Measurements from ENCODE around the gene NLRC5.

NLRC5 gene

DNA sequence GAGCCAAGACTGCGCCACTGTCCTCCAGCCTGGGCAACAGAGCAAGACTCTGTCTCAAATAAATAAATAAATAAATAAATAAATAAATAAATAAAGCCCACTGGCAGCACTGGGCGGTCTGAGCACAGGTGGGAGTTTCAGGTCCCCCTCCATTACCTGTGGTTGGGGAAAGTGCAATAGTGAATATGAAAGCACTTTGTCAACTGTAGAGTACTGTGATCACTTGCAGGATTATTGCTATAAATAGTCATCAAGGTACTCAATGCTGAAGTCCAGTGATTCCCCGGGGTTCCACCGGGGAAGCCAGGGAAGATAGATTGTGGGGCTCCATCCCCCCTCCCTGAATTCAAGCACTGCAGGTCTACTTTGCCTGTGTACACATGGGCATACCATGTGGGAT is 60.3 kb downstream of the NLRC5 start:
- TF ChIP-seq EZH2 (IDR thresholded peaks at IDR 0.05; ENCODE audit: borderline replicate concordance, low read depth, low read length, severe bottlenecking), result no peak
- TF ChIP-seq, protein P1, sequence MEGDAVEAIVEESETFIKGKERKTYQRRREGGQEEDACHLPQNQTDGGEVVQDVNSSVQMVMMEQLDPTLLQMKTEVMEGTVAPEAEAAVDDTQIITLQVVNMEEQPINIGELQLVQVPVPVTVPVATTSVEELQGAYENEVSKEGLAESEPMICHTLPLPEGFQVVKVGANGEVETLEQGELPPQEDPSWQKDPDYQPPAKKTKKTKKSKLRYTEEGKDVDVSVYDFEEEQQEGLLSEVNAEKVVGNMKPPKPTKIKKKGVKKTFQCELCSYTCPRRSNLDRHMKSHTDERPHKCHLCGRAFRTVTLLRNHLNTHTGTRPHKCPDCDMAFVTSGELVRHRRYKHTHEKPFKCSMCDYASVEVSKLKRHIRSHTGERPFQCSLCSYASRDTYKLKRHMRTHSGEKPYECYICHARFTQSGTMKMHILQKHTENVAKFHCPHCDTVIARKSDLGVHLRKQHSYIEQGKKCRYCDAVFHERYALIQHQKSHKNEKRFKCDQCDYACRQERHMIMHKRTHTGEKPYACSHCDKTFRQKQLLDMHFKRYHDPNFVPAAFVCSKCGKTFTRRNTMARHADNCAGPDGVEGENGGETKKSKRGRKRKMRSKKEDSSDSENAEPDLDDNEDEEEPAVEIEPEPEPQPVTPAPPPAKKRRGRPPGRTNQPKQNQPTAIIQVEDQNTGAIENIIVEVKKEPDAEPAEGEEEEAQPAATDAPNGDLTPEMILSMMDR (IDR thresholded peaks at IDR 0.05; ENCODE audit: borderline replicate concordance, extremely low read depth, low read length, poor library complexity, severe bottlenecking), result no peak
- no peak overlapping the region for H2AFZ ChIP-seq (ENCODE audit: low read depth, low read length)
- no peaks in the 10 kb centered on the region for H3K36me3 ChIP-seq (ENCODE audit: insufficient read depth, low read length)
- DNase-seq (no peak), ATAC-seq (ENCODE audit: insufficient read depth, low read depth) (no peak)
- H3K79me2 ChIP-seq (ENCODE audit: insufficient read depth, low read length), result no peaks in the 10 kb centered on the region
- no peak overlapping the region for H3K27ac ChIP-seq (ENCODE audit: low read length)
- H3K27me3 ChIP-seq (ENCODE audit: insufficient read depth, low read length, poor library complexity), result no peaks in the 10 kb centered on the region
- no peak overlapping the region for H3K9ac ChIP-seq (ENCODE audit: low read depth, low read length)
- H3K4me3 ChIP-seq (ENCODE audit: low read depth in 1 of 2, low read length in 2 of 2), result no peak overlapping the region
- no peak overlapping the region for H3K4me2 ChIP-seq (ENCODE audit: insufficient read depth, low read length)
- H4K20me1 ChIP-seq (ENCODE audit: insufficient read depth, low read length), result no peaks in the 10 kb centered on the region
- no peaks in the 10 kb centered on the region for H3K9me3 ChIP-seq (ENCODE audit: insufficient read depth, low read length, severe bottlenecking)
- H3K4me1 ChIP-seq (ENCODE audit: insufficient read depth, low read length), result no peaks in the 10 kb centered on the region

- H3K9ac ChIP-seq (ENCODE audit: low read depth, low read length), result no peak overlapping the region
- no peak overlapping the region for H3K4me3 ChIP-seq (ENCODE audit: low read depth in 1 of 2, low read length in 2 of 2)
- no peak for ATAC-seq (ENCODE audit: insufficient read depth, low read depth)
- no peak overlapping the region for H3K27ac ChIP-seq (ENCODE audit: low read length)
- H3K27me3 ChIP-seq (ENCODE audit: insufficient read depth, low read length, poor library complexity), result no peaks in the 10 kb centered on the region
- no peaks in the 10 kb centered on the region for H3K4me1 ChIP-seq (ENCODE audit: insufficient read depth, low read length)
- no peak overlapping the region for H3K4me2 ChIP-seq (ENCODE audit: insufficient read depth, low read length)
- no peaks in the 10 kb centered on the region for H3K36me3 ChIP-seq (ENCODE audit: insufficient read depth, low read length)
- DNase-seq, result no peak
- TF ChIP-seq, protein P1 (IDR thresholded peaks at IDR 0.05; ENCODE audit: borderline replicate concordance, extremely low read depth, low read length, poor library complexity, severe bottlenecking), result no peak
- TF ChIP-seq EZH2 (IDR thresholded peaks at IDR 0.05; ENCODE audit: borderline replicate concordance, low read depth, low read length, severe bottlenecking), result no peak
- no peak overlapping the region for H2AFZ ChIP-seq (ENCODE audit: low read depth, low read length)
- H4K20me1 ChIP-seq (ENCODE audit: insufficient read depth, low read length), result no peaks in the 10 kb centered on the region
- H3K79me2 ChIP-seq (ENCODE audit: insufficient read depth, low read length), result no peaks in the 10 kb centered on the region
- H3K9me3 ChIP-seq (ENCODE audit: insufficient read depth, low read length, severe bottlenecking), result no peaks in the 10 kb centered on the region
Observed at GRCh38 chr16:57051696-57052228, 62.4 kb downstream of the NLRC5 start.

DNA sequence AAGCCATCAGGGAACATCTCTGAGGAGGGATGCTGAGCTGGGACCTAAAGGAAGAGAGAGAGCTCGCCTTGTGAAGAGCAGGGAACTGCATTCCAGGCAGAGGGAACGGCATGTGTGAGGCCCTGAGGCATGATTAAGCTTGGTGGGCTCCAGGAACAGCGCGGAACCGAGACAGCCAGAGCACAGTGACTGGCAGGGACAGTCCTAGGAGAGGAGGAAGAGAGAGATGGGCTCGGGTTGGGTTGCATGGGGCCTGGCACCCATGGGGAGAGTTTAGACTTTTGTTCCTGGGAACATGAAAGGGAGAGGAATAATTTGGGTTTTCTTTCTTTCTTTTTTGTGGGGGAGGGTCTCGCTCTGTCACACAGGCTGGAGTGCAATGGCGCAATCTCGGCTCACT is 63.8 kb downstream of the NLRC5 start:
- no peak for ATAC-seq (ENCODE audit: insufficient read depth, low read depth)
- Histone ChIP-seq H3K36me3 (ENCODE audit: insufficient read depth, low read length) (no peaks in the 10 kb centered on the region), H3K4me3 (ENCODE audit: low read depth in 1 of 2, low read length in 2 of 2) (no peak overlapping the region), H3K4me1 (ENCODE audit: insufficient read depth, low read length) (no peaks in the 10 kb centered on the region), H3K27ac (ENCODE audit: low read length) (no peak overlapping the region), H4K20me1 (ENCODE audit: insufficient read depth, low read length) (no peaks in the 10 kb centered on the region), H2AFZ (ENCODE audit: low read depth, low read length) (no peak overlapping the region), H3K4me2 (ENCODE audit: insufficient read depth, low read length) (no peak overlapping the region), H3K79me2 (ENCODE audit: insufficient read depth, low read length) (no peaks in the 10 kb centered on the region), H3K27me3 (ENCODE audit: insufficient read depth, low read length, poor library complexity) (no peaks in the 10 kb centered on the region), H3K9ac (ENCODE audit: low read depth, low read length) (no peak overlapping the region), H3K9me3 (ENCODE audit: insufficient read depth, low read length, severe bottlenecking) (no peaks in the 10 kb centered on the region)
- DNase-seq, result no peak
- TF ChIP-seq, protein P1 (IDR thresholded peaks at IDR 0.05; ENCODE audit: borderline replicate concordance, extremely low read depth, low read length, poor library complexity, severe bottlenecking), result no peak
- TF ChIP-seq EZH2 (IDR thresholded peaks at IDR 0.05; ENCODE audit: borderline replicate concordance, low read depth, low read length, severe bottlenecking), result no peak

- Histone ChIP-seq H3K27ac (ENCODE audit: low read length) (no peak overlapping the region), H3K4me2 (ENCODE audit: insufficient read depth, low read length) (no peak overlapping the region), H4K20me1 (ENCODE audit: insufficient read depth, low read length) (no peaks in the 10 kb centered on the region), H2AFZ (ENCODE audit: low read depth, low read length) (no peak overlapping the region), H3K27me3 (ENCODE audit: insufficient read depth, low read length, poor library complexity) (no peaks in the 10 kb centered on the region), H3K9ac (ENCODE audit: low read depth, low read length) (no peak overlapping the region), H3K79me2 (ENCODE audit: insufficient read depth, low read length) (no peaks in the 10 kb centered on the region), H3K4me3 (ENCODE audit: low read depth in 1 of 2, low read length in 2 of 2) (no peak overlapping the region), H3K9me3 (ENCODE audit: insufficient read depth, low read length, severe bottlenecking) (no peaks in the 10 kb centered on the region), H3K4me1 (ENCODE audit: insufficient read depth, low read length) (no peaks in the 10 kb centered on the region), H3K36me3 (ENCODE audit: insufficient read depth, low read length) (no peaks in the 10 kb centered on the region)
- DNase-seq, result no peak
- no peak for TF ChIP-seq EZH2 (IDR thresholded peaks at IDR 0.05; ENCODE audit: borderline replicate concordance, low read depth, low read length, severe bottlenecking)
- TF ChIP-seq, protein P1 (IDR thresholded peaks at IDR 0.05; ENCODE audit: borderline replicate concordance, extremely low read depth, low read length, poor library complexity, severe bottlenecking), result no peak
- ATAC-seq (ENCODE audit: insufficient read depth, low read depth), result no peak
Observed at GRCh38 chr16:57054338-57054737, 65.0 kb downstream of the NLRC5 start.

Measured in DND-41 (cell line).